Activated naive CD4-positive, alpha-beta T cell treated with anti-CD3 and anti-CD28 coated beads, Interleukin-2, amount 50 U/mL, for 24 hours (primary cell): ENCODE measurements around the gene SHPK.

Source experiments
- H3K27ac Mint-ChIP-seq: one replicate; pipeline ENCODE4 v1.8.0; 2021; ENCODE audit warnings: mild to moderate bottlenecking, mixed read lengths
- H3K27me3 Mint-ChIP-seq: one replicate; pipeline ENCODE4 v1.8.0; 2021; ENCODE audit warnings: mixed read lengths
- H3K36me3 Mint-ChIP-seq: one replicate; pipeline ENCODE4 v1.8.0; 2021; ENCODE audit warnings: mixed read lengths
- H3K4me1 Mint-ChIP-seq: one replicate; pipeline ENCODE4 v1.8.0; 2021; ENCODE audit warnings: mixed read lengths
- H3K4me3 Mint-ChIP-seq: one replicate; pipeline ENCODE4 v1.8.0; 2021; ENCODE audit warnings: mild to moderate bottlenecking, mixed read lengths
- H3K9me3 Mint-ChIP-seq: one replicate; pipeline ENCODE4 v1.8.0; 2021; ENCODE audit warnings: mixed read lengths

SHPK gene

DNA sequence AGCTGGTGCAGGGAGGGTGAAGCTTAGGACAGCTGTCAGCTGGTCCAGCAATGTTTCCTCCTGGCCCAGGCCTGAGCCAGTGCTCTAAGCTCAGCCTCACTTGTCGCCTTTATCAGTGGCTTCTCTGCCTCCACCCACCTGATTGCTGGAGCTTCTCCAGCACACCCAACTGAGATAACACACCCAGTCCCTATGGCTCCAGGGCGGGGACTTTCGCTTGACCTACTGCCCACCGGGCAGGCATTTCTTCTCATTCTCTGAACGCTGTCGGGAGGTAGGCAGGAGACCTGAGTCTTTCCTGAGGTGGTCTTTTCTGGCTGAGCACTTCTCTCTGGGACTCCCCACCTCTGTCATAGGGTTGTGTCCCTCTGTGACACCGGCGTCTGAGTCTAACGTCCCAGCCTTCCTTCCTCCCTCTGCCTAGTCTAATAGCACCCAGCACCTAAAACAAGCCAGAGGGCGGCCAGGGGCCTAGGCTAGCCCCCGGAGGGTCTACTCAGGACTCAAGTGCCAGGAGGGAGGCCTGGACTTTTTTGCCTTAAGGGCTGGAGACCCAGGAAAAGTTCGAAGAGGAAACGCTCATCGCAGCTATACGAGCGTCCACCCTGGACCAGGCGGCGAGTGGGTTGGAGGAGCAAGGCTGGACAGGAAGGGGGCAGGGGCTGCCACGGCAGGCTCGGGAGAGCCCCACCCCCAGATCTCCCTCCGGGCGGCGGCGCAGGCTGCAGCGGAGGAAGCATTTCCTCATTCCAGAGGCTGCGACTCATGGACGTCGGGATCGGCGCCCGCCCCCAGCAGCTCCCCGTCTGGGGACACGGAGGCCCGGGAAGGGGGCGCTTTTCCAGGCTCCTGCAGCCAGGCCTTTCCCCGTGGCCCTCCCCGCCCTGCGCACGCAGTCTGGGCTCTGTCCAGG lies 31.6 kb upstream of the SHPK start:
- H3K4me1 Mint-ChIP-seq, result peaks cover 25% of the 10 kb centered on the region
- H3K36me3 Mint-ChIP-seq, result no peaks in the 10 kb centered on the region
- peak overlapping the region; percentile 80 for H3K4me3 Mint-ChIP-seq
- no peaks in the 10 kb centered on the region for H3K27me3 Mint-ChIP-seq
- H3K27ac Mint-ChIP-seq, result peak overlapping the region; percentile 23
- H3K9me3 Mint-ChIP-seq, result no peaks in the 10 kb centered on the region

DNA sequence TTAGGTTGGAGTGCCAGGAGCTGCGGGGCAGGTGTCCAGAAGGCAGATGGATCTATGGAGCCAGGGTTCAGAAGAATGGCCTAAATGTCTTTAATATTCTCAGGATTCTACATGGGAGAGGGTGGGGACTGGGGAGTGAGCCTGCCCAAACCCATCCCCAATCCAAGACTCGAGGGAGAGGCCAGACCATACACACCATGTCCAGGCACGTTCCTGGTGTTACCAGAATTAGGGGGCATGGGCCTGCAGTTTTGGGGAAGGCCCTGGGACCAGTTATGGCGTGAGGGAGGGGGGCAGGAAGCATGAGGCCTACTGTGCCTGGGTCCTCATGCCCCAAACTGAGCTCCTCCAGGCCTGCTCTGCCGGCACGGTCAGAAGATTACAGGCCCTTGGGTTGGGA lies 30.5 kb upstream of the SHPK start:
- Mint-ChIP-seq H3K27ac (no peak overlapping the region), H3K4me3 (peak overlapping the region; percentile 58), H3K9me3 (no peaks in the 10 kb centered on the region), H3K36me3 (no peaks in the 10 kb centered on the region), H3K27me3 (no peaks in the 10 kb centered on the region), H3K4me1 (peaks cover 22% of the 10 kb centered on the region)

DNA sequence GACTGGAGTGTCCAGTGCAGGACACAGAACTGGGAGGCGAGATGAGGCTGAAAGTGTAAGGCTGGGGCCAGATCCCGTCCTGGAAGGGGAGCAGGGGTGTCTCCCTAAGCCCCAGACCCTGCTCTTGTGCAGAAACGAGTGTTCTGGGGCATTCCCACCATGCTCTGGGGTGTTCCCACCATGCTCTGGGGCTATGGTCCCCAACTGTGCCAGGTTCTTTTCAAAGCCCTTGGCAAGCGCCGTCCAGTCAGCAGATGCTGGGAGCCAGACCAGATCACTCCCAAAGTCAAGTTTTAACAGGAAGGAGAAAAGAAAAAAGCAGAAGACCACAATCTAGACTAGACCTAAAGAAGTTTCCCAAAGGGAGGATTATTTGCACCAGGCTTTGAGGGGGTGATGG lies 29.8 kb upstream of the SHPK start:
- Mint-ChIP-seq H3K4me1 (peaks cover 20% of the 10 kb centered on the region), H3K4me3 (peak overlapping the region; percentile 58), H3K27me3 (no peaks in the 10 kb centered on the region), H3K36me3 (no peaks in the 10 kb centered on the region), H3K27ac (no peak overlapping the region), H3K9me3 (no peaks in the 10 kb centered on the region)

DNA sequence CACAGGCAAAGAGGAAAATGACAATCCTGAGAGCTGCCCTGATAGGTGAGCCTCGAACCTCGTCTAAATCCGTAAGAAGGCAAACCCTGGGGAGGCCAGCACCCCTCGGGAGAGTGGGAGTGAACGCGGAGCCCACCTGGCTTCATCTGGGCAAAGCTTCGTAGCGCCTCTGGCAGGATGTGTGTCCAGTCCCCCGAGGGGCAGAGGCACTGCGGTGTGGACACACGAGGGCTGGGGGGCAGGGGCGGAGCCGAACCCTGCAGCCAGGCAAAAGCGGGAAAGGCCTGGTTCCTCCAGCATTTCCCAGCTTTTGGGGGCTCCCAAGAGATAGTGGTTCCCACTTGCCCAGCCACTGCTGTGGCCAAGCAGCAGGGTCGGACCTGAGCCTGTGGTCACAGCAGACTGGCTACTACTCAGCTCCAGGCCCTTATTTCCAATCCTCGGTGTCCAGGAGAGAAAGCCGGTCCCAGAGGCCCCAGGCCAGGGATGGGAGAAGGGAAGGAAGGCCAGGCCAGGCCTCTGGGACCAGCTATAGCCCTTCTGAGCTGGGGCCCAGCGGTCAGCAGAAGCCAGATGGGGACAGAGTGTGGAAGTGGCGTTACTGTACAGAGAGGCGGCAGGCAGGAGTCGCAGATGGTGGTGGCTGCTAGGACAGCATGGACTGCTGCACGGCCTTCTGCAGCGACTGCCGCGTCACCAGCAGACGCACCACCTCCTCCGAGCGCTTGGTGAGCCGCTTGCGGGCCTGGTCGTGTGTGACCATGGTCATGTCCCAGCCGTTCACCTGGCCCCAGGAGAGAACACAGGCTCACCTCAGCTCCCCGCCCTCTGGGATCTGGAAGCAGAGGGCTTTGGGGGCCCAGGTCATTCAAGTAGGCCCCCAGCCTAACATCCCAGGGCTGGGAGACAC lies 27.3 kb upstream of the SHPK start:
- no peaks in the 10 kb centered on the region for H3K36me3 Mint-ChIP-seq
- H3K27ac Mint-ChIP-seq, result no peak overlapping the region
- H3K4me3 Mint-ChIP-seq, result no peak overlapping the region
- H3K9me3 Mint-ChIP-seq, result no peaks in the 10 kb centered on the region
- no peaks in the 10 kb centered on the region for H3K27me3 Mint-ChIP-seq
- H3K4me1 Mint-ChIP-seq, result peaks cover 10% of the 10 kb centered on the region

DNA sequence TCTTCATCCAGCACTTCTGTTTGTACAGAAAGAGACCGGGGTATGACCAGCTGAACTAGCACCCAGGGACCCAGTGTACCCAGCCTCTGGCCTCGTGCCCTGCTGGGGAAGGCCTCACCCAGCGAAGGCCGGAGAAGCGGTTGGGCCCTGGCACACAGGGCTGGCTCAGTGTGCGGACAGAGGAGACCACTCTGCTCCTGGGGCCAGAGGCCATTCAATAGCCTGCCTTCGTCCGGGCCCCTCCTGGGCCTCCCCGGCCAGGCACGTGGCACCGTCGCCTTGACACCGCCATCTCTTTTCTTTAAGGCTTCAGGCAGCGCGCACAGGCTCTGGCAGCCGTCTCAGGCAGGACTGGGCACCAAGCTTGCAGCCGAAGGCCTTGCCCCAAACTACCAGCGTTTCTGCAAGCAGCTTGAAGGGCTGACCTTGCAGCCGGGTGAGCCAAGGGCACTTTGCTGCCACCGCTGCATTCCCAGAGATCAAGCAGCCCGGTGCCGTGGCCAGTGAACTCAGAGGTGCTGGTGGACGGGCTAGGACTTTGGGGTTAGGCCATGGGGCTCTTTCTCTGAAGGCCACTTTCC lies 24.4 kb upstream of the SHPK start:
- H3K27me3 Mint-ChIP-seq, result no peaks in the 10 kb centered on the region
- H3K4me1 Mint-ChIP-seq, result no peaks in the 10 kb centered on the region
- H3K9me3 Mint-ChIP-seq, result no peaks in the 10 kb centered on the region
- no peak overlapping the region for H3K4me3 Mint-ChIP-seq
- H3K27ac Mint-ChIP-seq, result no peak overlapping the region
- no peaks in the 10 kb centered on the region for H3K36me3 Mint-ChIP-seq

DNA sequence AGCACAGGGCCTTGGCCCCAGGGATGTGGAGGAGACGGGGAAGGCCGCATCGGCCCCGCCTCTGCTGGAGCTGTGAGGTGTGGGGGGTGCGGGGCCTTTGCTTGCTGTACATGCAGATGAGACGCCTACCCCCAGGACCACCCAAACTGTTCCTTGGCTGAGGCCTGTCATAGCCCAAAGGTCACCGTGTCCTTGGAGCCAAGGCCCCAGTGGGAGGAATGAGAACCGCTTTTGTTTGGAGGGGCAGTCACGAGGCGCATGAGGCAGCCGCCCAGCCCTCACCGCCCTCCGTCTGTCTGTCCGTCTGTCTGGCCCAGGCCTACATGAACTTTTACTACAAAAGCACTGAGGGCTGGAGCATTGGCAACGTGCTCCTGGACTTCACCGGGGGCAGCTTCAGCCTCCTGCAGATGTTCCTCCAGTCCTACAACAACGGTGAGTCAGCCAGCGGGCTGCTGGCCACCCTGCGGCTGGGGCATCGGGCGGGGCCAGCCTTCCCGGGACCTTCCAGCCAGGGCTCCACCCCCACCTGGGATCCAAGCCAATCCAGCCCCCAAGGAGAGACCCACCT lies 23.6 kb upstream of the SHPK start:
- Mint-ChIP-seq H3K36me3 (no peaks in the 10 kb centered on the region), H3K4me3 (no peak overlapping the region)

DNA sequence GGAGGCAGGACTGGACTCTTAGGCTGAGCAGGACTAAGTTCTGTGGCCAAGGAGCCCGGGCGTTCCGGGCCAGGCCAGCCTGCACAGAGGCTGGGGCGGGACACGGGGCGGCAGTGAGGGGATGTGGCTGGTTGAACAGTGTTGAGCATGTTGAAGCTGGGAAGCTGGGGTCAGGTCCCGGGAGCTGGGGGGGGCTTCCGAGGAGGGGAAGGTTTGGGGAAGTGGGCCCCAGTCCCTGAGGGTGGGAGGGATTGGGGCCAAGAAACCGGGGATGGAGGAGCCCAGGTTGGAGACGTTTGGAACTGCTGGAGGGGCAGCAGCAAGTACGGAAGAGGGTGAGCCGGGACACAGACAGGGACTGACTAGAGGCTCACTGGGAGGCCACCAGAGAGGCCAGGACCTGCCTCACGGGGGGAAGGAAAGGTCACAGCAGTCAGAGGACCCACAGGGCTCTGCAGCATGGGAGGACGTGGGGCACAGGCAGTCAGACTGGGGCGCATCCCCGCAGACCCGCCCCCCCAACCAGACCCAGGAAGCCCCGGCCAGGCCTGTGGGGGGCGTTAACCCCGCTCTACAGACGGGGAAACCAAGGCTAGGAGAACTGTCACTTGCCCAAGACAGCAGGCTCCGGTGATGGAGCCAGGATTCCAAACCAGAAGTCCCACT lies 22.9 kb upstream of the SHPK start:
- H3K4me1 Mint-ChIP-seq, result no peaks in the 10 kb centered on the region
- no peaks in the 10 kb centered on the region for H3K9me3 Mint-ChIP-seq
- H3K4me3 Mint-ChIP-seq, result no peak overlapping the region

More for the DNA sequence above, 23.6 kb upstream of the SHPK start:
- no peaks in the 10 kb centered on the region for H3K27me3 Mint-ChIP-seq
- H3K9me3 Mint-ChIP-seq, result no peaks in the 10 kb centered on the region
- H3K27ac Mint-ChIP-seq, result no peak overlapping the region
- H3K4me1 Mint-ChIP-seq, result no peaks in the 10 kb centered on the region

DNA sequence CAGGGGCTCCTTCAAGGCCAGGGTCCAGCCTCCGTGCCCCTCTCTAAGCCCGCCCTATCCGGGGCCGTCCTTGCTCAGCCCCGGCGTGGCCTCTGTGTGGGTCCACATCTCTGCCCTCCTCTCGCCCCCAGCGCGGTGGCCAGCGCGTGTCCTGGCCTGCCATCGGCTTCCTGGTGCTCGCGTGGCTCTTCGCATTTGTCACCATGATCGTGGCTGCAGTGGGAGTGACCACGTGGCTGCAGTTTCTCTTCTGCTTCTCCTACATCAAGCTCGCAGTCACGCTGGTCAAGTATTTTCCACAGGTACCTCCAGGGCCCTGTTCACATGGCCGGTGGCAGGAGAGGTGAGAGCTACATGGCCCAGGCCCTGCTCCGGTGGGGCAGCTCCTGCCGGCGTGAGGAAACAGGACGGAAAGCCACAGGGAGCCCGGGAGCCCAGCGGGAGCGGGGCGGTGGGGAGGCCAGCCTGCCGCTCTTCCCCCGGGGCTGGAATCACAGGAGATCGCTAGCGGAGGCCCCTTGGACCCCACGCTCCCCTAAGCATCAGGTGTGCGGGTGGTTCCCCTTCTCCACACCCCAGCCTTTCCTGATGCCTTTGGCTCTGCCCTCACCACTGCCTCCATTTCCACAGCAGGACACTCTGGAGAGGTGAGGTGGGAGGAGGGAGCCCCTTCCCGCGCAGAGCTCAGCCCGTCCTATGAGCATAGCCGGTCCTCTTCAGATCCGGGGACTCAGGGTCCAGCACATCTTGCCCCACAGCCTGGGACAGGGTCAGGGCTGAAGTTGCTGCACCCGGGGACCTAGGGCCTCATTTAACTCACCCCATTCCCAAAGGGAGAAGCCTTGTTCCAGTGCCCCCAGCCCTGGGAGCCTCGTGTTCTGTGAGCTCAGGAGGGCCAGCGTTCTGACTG lies 22.1 kb upstream of the SHPK start:
- H3K36me3 Mint-ChIP-seq, result no peaks in the 10 kb centered on the region
- H3K4me3 Mint-ChIP-seq, result no peak overlapping the region
- no peak overlapping the region for H3K27ac Mint-ChIP-seq
- no peaks in the 10 kb centered on the region for H3K9me3 Mint-ChIP-seq
- no peaks in the 10 kb centered on the region for H3K4me1 Mint-ChIP-seq
- H3K27me3 Mint-ChIP-seq, result no peaks in the 10 kb centered on the region

More for the DNA sequence above, 22.9 kb upstream of the SHPK start:
- Mint-ChIP-seq H3K36me3 (no peaks in the 10 kb centered on the region), H3K27ac (no peak overlapping the region), H3K27me3 (no peaks in the 10 kb centered on the region)

DNA sequence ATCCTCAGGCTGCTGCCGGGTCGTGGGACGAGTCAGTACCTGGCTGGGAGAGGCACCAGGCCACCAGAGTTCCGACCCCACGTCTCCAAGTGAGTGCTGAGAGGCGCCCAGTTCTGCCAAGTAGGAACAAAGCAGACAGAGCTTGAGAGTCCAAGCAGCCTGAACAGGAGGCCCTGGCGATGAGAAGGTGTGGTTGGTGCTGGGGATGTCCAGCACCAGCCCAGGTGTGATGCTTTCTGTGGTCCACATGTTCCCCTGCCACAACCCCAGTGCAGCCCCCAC lies 21.5 kb upstream of the SHPK start:
- no peak overlapping the region for H3K4me3 Mint-ChIP-seq
- no peak overlapping the region for H3K27ac Mint-ChIP-seq
- H3K27me3 Mint-ChIP-seq, result no peaks in the 10 kb centered on the region
- H3K36me3 Mint-ChIP-seq, result no peaks in the 10 kb centered on the region
- no peaks in the 10 kb centered on the region for H3K4me1 Mint-ChIP-seq
- H3K9me3 Mint-ChIP-seq, result no peaks in the 10 kb centered on the region

DNA sequence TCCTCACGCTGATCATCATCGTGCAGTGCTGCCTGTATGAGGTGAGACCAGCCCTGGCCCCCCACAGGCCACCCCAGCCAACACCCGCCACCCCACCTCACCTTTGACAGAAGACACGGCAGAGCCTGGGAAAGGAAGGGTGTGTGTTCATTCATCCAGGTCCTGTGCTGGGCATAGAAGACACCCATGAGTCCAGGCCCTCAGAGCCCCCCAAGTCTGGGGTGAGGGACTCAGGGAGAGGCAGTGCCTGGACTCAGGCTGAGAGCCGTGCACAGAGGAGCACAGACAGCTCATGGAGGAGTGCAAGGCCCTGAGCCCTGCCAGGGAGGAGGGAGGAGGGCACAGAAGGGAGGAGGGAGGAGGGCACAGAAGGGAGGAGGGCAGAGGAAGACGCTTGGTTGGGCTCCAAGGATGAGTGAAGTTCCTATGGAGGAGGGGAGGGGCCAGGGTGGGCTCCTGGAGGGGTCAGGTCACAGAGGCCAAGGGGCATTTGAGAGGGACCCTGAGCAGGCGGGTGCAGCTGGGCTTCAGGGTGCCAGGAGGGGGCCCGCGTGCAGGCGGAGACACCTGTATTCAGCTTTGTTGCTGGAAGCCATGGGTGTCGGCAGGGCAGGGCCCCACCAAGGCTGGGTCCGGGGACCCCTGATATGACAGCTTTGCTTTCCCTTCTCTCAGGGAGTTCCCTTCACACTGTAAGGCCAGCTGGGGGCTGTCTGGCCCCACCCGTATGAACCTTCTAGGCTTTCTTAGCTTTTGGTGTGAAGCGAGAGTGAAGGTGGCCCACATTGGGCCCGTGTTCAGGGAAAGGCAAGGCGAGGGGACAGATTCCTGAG lies 20.9 kb upstream of the SHPK start:
- Mint-ChIP-seq H3K36me3 (no peaks in the 10 kb centered on the region), H3K27ac (no peak overlapping the region), H3K4me1 (no peaks in the 10 kb centered on the region), H3K4me3 (no peak overlapping the region), H3K27me3 (no peaks in the 10 kb centered on the region), H3K9me3 (no peaks in the 10 kb centered on the region)

DNA sequence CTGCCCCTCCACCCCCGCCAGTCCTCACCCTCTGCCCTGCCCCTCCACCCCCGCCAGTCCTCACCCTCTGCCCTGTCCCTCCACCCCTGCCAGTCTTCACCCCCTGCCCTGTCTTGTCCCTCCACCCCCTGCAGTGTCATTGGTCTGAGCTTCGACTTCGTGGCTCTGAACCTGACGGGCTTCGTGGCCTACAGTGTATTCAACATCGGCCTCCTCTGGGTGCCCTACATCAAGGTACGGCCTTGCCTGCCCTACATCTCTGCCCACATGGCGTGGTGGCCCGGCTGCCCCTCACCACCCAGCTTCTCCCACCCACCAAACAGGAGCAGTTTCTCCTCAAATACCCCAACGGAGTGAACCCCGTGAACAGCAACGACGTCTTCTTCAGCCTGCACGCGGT lies 20.3 kb upstream of the SHPK start:
- H3K36me3 Mint-ChIP-seq, result no peaks in the 10 kb centered on the region
- H3K27ac Mint-ChIP-seq, result no peak overlapping the region
- H3K4me3 Mint-ChIP-seq, result no peak overlapping the region
- H3K4me1 Mint-ChIP-seq, result no peaks in the 10 kb centered on the region
- H3K27me3 Mint-ChIP-seq, result no peaks in the 10 kb centered on the region
- no peaks in the 10 kb centered on the region for H3K9me3 Mint-ChIP-seq

DNA sequence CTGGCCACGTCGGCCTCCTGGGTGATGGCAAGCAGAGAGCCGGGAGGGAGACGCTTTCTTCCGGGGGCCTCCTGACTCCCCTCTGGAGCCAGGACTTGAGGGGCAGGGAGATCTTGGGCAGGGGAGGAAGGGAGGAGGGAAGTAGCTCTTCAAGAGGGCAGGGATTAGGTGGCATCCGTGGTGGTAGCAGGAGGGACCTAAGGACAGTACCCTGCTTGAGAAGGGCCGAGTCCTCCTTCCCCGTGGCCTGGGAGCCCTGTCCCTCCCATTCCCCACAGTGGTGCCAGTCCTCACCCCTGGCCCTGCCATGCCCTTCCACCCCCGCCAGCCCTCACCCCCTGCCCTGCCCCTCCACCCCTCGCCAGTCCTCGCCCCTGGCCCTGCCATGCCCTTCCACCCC lies 19.7 kb upstream of the SHPK start:
- H3K36me3 Mint-ChIP-seq, result no peaks in the 10 kb centered on the region
- no peak overlapping the region for H3K27ac Mint-ChIP-seq
- no peak overlapping the region for H3K4me3 Mint-ChIP-seq

DNA sequence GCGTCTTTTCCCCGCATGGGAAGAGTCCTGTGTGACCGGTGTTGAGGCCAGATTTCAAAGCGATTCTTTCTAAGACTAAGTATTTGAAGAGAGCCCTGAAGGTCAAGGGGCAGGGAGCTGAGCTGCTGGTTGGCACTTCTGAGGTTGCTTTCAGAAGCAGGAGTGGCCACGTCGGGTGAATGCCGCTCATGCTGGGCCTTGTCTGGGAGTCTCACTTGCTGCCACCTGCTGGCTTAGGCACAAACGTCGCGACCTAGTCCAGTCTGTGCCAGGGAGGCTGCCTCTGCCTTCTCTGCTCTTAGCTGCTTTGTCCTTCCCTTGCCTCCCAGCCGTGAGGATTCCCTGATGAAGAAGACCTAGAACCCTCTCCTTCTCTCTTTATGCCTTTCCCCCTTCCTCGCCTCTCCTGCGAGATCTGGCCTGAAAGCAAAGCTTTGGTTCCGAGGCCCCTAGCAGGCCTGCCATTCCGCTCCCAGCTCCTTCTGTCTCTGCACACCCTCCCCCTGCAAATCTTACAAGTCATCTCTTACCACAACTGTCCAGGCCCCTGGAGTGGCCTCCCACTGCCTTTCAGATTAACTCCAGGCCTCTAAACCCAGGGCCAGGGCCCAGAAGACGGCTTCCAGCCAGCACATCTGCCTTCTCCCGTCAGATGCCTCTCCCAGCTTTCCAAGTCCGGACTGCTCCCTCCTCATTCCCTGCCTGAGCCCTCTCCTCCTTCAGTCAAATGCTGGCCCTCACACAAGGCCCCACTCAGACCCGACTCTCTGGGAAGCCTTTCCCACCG lies 11.9 kb upstream of the SHPK start:
- Mint-ChIP-seq H3K27me3 (no peaks in the 10 kb centered on the region), H3K36me3 (peaks cover 3% of the 10 kb centered on the region), H3K9me3 (no peaks in the 10 kb centered on the region), H3K4me1 (no peaks in the 10 kb centered on the region), H3K4me3 (no peak overlapping the region), H3K27ac (no peak overlapping the region)

More for the DNA sequence above, 19.7 kb upstream of the SHPK start:
- no peaks in the 10 kb centered on the region for H3K4me1 Mint-ChIP-seq
- H3K9me3 Mint-ChIP-seq, result no peaks in the 10 kb centered on the region
- no peaks in the 10 kb centered on the region for H3K27me3 Mint-ChIP-seq
